C4-2B (cell line): ENCODE results near the gene TSPAN9.

Experiments
- H3K27ac ChIP-seq: fragments of 450-650 bp; 2 replicates; pipeline ENCODE4 v1.5.1; 2017
- ZFX ChIP-seq: fragments of 450-650 bp; IDR thresholded peaks from 2 replicates; pipeline ENCODE4 v1.6.1; 2017
- TF ChIP-seq, protein P1 (sequence below): fragments of 450-650 bp; conservative IDR thresholded peaks from 2 replicates; pipeline ENCODE4 v1.5.1; 2017; ENCODE audit warnings: mild to moderate bottlenecking

TSPAN9 gene

DNA sequence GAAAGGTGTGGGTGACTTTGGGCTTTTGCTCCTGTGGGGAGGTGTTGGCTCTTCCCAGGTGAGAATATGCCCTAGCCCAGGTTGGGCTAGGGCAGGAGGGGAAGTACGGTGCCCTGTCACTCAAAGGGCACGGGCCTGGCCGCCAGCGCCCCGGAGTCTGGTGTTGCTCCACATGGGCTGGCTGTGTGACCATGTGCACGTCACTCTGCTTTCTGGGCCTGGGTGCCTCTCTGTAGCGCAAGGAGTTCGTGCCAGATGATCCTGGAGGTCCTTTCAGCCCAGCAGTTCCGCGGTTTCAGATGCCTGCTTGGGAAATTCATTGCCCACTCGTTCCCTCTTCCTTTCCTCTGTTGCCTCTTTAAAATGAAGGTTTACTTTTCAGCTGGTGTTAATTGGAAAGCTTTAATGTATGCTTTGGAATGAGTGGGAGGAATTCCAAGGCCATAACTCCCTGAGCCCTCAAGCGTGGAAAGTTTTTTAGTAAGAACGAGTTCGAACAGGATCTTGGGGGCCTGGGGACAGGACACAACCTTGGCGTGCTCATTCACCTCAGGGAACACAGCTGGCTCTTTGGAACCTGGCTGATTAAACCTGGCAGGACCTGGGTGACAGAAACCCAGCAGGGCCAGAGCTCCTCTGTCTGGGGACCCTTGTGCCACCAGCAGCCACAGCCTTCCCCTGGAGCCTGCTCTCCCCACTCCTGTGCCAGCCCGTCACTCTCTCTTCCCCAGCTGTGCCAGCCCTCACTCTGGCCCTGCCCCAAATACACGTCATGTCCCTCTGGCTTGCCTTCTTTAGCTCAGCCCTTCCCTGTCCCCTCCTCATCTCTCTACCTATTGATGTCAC is 42.8 kb downstream of the TSPAN9 start:
- TF ChIP-seq, protein P1, sequence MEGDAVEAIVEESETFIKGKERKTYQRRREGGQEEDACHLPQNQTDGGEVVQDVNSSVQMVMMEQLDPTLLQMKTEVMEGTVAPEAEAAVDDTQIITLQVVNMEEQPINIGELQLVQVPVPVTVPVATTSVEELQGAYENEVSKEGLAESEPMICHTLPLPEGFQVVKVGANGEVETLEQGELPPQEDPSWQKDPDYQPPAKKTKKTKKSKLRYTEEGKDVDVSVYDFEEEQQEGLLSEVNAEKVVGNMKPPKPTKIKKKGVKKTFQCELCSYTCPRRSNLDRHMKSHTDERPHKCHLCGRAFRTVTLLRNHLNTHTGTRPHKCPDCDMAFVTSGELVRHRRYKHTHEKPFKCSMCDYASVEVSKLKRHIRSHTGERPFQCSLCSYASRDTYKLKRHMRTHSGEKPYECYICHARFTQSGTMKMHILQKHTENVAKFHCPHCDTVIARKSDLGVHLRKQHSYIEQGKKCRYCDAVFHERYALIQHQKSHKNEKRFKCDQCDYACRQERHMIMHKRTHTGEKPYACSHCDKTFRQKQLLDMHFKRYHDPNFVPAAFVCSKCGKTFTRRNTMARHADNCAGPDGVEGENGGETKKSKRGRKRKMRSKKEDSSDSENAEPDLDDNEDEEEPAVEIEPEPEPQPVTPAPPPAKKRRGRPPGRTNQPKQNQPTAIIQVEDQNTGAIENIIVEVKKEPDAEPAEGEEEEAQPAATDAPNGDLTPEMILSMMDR = no peak
- TF ChIP-seq ZFX = no peak
- H3K27ac ChIP-seq = no peak overlapping the region

GRCh38 chr12:3120701-3121100 is 43.5 kb downstream of the TSPAN9 start:
- TF ChIP-seq ZFX = no peak
- TF ChIP-seq, protein P1 = no peak
- H3K27ac ChIP-seq = no peak overlapping the region

DNA sequence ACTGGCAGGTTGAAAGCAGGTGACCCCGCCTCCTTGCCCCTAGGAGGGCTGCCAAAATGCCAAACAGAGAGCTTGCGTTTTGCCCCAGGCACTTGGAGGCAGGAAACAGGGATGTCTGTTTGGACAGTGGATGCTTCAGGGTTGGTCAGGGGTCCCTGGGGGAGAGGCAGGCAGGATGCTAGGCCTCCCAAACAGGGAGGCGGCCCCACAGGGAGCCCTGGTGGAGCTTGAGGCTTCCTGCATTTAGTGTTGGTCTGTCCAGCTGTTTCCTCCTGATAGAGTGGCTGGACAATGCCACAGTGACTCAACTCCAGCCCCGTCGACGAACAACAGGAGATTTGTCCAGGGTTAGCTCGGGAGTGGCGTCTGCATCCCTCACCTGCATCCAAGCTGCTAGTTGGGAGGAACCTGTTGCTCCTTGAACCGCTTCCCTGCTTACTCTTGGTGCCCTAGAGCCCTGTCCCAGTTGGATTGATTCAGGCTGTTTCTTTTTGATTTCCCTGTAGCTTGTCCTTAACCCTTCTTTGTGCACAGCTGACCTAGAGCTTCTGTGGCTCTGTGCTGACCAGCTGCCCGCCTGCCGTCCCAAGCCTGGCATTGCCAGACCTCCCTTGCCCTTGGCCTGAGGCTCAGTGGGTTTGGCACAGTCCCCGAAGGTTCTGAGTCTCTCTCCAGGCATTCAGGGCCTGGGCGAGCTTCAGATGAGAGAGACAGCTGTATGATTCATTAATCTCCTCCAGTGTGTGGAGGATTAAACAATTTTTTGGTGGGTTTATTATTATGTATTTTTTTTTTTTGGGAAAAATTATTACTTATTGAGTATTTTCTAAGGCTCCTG is 45.9 kb downstream of the TSPAN9 start:
- TF ChIP-seq, protein P1 = no peak
- TF ChIP-seq ZFX = no peak
- no peak overlapping the region; the same call in 1 of the 2 replicates for H3K27ac ChIP-seq

GRCh38 chr12:3123729-3124128 is 46.5 kb downstream of the TSPAN9 start:
- TF ChIP-seq, protein P1 = no peak
- no peak for TF ChIP-seq ZFX

GRCh38 chr12:3124917-3125316 is 47.7 kb downstream of the TSPAN9 start:
- no peak for TF ChIP-seq ZFX
- TF ChIP-seq, protein P1 = no peak
- H3K27ac ChIP-seq = no peak overlapping the region

More at GRCh38 chr12:3123729-3124128, 46.5 kb downstream of the TSPAN9 start:
- no peak overlapping the region for H3K27ac ChIP-seq

GRCh38 chr12:3125674-3126073 is 48.5 kb downstream of the TSPAN9 start:
- H3K27ac ChIP-seq = no peak overlapping the region
- TF ChIP-seq, protein P1 = no peak
- no peak for TF ChIP-seq ZFX

GRCh38 chr12:3127832-3128231 is 50.7 kb downstream of the TSPAN9 start:
- H3K27ac ChIP-seq = no peak overlapping the region
- TF ChIP-seq, protein P1 = no peak
- TF ChIP-seq ZFX = no peak
